Karpas-422 (cell line): ENCODE results near the gene SLC23A3. TPM values are rescaled to one million over a fixed set of nuclear protein-coding genes. Genes with fewer than 3 reads are reported as not detected.
A peak's percentile ranks its signal among the peaks of the same experiment; 100 is the strongest.

Experiments
- DNase-seq: peaks from one replicate; pipeline ENCODE4 v3.0.0-alpha.2; 2015
- H2AFZ ChIP-seq: fragments of 200-600 bp; sonication (generic); 2 replicates; pipeline ENCODE4 v1.6.1; 2014; ENCODE audit warnings: antibody characterized with exemption, low read length, mixed read lengths
- H3K27ac ChIP-seq: fragments of 200-600 bp; sonication (generic); 2 replicates; pipeline ENCODE4 v1.5.1; 2014; ENCODE audit warnings: mild to moderate bottlenecking, low read length, moderate library complexity
- H3K27me3 ChIP-seq: fragments of 200-600 bp; sonication (generic); 2 replicates; pipeline ENCODE4 v1.6.1; 2014; ENCODE audit warnings: low read length, mixed read lengths
- H3K36me3 ChIP-seq: fragments of 200-600 bp; sonication (generic); 2 replicates; pipeline ENCODE4 v1.6.1; 2014; ENCODE audit warnings: low read length, mixed read lengths; ENCODE audit not compliant: insufficient read depth
- H3K4me1 ChIP-seq: fragments of 200-600 bp; sonication (generic); 2 replicates; pipeline ENCODE4 v1.6.1; 2014; ENCODE audit warnings: mild to moderate bottlenecking, low read length, mixed read lengths
- H3K4me2 ChIP-seq: fragments of 200-600 bp; sonication (generic); 2 replicates; pipeline ENCODE4 v1.6.1; 2014; ENCODE audit warnings: low read length, low read depth, mild to moderate bottlenecking; ENCODE audit not compliant: poor library complexity, severe bottlenecking
- H3K4me3 ChIP-seq: fragments of 200-600 bp; sonication (generic); 2 replicates; pipeline ENCODE4 v1.5.1; 2014; ENCODE audit warnings: mild to moderate bottlenecking, antibody characterized with exemption, low read length, mixed read lengths
- H3K79me2 ChIP-seq: fragments of 200-600 bp; sonication (generic); 2 replicates; pipeline ENCODE4 v1.6.1; 2014; ENCODE audit warnings: mild to moderate bottlenecking, low read length, mixed read lengths
- H3K9ac ChIP-seq: fragments of 200-600 bp; sonication (generic); 2 replicates; pipeline ENCODE4 v1.6.0; 2014; ENCODE audit warnings: low read length
- H3K9me2 ChIP-seq: fragments of 200-600 bp; sonication (generic), shearing (Covaris generic); replicated peaks from 2 replicates; pipeline ENCODE4 v1.6.0; 2014; ENCODE audit warnings: mild to moderate bottlenecking, low read length, moderate library complexity; ENCODE audit not compliant: insufficient read depth
- H3K9me3 ChIP-seq: fragments of 300-700, 200-600 bp; sonication (generic); 2 replicates; pipeline ENCODE4 v1.6.1; 2014; ENCODE audit warnings: low read length, mixed read lengths
- H4K20me1 ChIP-seq: fragments of 200-600 bp; sonication (generic); 2 replicates; pipeline ENCODE4 v1.6.1; 2014; ENCODE audit warnings: mild to moderate bottlenecking, antibody characterized with exemption, low read length, low read depth; ENCODE audit not compliant: insufficient read depth
- total RNA-seq: library from RNA; depleted of rRNA; stranded (reverse); fragments of >200 nt; shearing (Covaris generic); gene quantifications from 2 replicates; pipeline ENCODE4 v1.2.3, GENCODE V29; 2014; ENCODE audit warnings: low replicate concordance

SLC23A3 gene
- total RNA-seq, 1 experiment from 2014 or later, result 3.5 TPM

DNA sequence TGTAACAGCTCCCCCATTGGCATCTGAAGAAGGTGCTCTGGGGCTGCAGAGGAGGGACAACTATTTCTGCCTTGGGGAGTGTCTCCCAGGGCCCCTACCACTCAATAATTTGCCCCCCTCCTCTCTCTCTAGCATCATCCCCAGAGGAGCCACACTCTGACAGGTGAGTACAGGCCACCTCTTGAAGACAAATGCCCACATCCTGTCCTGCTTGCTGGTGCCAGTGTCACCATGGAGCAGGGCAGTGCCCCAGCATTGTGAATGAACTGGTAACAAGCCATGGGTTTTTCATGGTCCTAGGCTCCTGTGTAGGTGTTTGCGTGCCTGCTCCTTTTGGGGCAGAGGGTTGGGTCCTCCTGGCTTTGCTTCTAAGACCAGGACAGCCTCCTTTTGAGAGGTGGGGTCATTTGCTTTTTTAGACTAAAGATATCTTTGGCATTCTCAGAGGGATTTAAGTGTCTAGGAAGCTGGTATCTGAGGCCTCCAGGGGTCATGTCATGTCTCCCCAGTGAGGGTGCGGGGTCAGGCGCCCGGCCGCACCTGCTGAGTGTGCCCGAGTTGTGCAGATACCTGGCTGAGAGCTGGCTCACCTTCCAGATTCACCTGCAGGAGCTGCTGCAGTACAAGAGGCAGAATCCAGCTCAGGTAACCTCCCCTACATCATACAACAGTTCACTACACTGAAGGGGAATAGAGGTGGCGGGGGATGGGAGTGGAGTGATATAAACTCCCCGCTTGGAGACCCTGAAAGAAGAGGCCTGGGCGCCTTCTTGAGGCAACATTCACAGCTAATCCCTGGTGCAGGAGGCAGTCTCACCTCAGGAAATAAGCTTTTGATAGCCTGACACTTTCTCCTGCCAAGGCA is 10.0 kb upstream of the SLC23A3 start:
- Histone ChIP-seq H3K36me3 (peaks cover 31% of the 10 kb centered on the region), H3K4me1 (peaks cover 22% of the 10 kb centered on the region), H3K9ac (peak overlapping the region; percentile 94; the same call in 1 of the 2 replicates), H4K20me1 (no peaks in the 10 kb centered on the region; the same call in 1 of the 2 replicates), H3K27me3 (no peaks in the 10 kb centered on the region), H3K9me2 (no peaks in the 10 kb centered on the region), H3K4me2 (peak overlapping the region; percentile 92), H3K9me3 (no peaks in the 10 kb centered on the region), H3K79me2 (peaks cover 32% of the 10 kb centered on the region), H3K27ac (no peak overlapping the region), H2AFZ (no peak overlapping the region), H3K4me3 (peak overlapping the region; percentile 81; the same call in 1 of the 2 replicates)
- no peak for DNase-seq

DNA sequence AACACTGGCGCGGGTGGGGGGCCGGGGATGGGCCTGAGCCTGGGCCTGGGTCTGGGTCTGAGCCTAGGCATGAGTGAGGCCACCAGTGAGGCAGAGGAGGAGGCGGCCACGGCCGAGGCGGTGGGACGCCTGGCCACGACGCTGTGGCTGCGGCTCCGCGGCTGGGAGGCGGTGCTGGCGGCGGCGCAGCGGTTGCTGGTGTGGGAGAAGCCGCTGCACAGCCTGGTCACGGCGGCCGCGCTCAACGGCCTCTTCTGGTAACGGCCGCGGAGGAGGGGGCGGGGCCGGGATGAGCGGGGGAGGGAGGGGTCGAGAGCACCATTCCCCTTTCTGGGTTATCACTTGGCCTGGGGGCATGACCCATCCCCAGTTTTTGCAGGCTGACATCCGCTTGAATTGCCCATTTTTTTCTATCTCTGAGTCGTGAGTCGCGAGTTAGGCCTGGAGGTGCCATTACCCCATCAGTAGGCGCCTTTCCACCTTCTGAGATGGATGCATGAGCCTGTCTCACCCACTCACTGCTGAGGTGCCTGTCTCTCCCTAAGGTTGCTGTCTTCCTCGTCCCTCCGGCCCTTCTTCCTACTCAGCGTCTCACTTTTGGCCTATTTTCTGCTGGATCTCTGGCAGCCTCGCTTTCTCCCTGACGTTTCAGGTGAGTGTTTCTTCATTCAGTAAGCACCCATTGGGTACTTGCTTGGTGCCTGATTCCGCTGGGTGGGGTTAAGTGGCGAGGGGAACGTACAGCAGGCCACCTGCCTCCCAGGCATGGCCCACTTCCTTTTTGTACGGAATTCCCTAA is 8.7 kb upstream of the SLC23A3 start:
- peak; percentile 68 for DNase-seq
- Histone ChIP-seq H3K79me2 (peaks cover 39% of the 10 kb centered on the region), H3K4me3 (peak overlapping the region; percentile 81), H3K27ac (peak overlapping the region; percentile 52), H3K36me3 (peaks cover 32% of the 10 kb centered on the region), H3K4me2 (peak overlapping the region; percentile 92), H4K20me1 (no peaks in the 10 kb centered on the region), H3K27me3 (no peaks in the 10 kb centered on the region), H3K9me3 (no peaks in the 10 kb centered on the region), H2AFZ (peak overlapping the region; percentile 76; the same call in 1 of the 2 replicates), H3K9ac (peak overlapping the region; percentile 94), H3K9me2 (no peaks in the 10 kb centered on the region), H3K4me1 (peaks cover 22% of the 10 kb centered on the region)

DNA sequence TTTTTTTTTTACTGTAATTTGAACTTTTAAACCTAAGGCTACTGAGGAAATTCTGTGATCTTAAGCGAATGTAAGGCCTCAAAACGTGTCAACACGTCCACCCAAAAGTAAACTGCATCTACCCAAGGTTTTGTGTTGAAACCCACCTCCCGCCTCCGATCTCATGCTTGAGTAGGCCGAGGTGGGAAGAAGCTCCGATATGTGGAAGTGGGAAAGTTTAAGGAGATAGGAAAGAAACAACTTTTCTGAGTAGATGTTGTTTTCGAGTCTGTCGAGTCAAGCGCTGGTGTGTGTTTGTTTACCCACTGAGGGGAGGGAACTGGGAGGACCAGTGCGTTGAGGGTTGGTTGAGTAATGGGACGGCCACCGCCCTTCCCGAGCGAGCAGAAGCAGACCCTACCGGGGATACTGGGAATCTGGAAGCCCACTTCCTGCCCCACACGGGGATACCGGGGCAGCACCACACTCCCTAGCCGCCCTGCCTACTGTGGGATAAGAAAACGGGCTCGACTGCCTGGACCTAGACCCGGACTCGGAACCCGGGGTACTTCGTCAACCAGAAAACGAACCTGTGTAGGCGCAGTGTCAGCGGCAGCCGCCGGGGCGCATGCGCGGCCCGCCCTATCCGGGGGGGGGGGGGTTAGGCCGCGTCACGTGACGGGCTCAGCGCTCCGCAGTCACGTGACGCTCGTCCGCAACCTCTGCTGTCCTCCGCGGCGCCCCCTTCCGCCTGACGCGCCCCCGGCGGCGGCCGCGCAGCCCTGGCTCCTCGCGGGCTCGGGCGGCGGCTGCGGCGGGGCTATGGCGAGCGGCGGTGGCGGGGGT is 7.9 kb upstream of the SLC23A3 start, which contains the start of gene RETREG2:
Gene RETREG2 (plus strand): TSS at position 724 of the 825 bp plus-strand sequence. CDS start 78 bp downstream, at position 802.
- Histone ChIP-seq H3K36me3 (peaks cover 26% of the 10 kb centered on the region), H3K27me3 (no peaks in the 10 kb centered on the region), H3K9me2 (no peaks in the 10 kb centered on the region), H3K9me3 (no peaks in the 10 kb centered on the region), H3K79me2 (peaks cover 39% of the 10 kb centered on the region), H3K9ac (peak within 1 kb of the TSS; percentile 98), H3K27ac (peak within 1 kb of the TSS; percentile 88), H4K20me1 (no peaks in the 10 kb centered on the region), H3K4me2 (peak within 1 kb of the TSS; percentile 92), H2AFZ (peak within 1 kb of the TSS; percentile 76; the same call in 1 of the 2 replicates), H3K4me1 (peaks cover 22% of the 10 kb centered on the region), H3K4me3 (peak within 1 kb of the TSS; percentile 81)
- peak; percentile 95 for DNase-seq

DNA sequence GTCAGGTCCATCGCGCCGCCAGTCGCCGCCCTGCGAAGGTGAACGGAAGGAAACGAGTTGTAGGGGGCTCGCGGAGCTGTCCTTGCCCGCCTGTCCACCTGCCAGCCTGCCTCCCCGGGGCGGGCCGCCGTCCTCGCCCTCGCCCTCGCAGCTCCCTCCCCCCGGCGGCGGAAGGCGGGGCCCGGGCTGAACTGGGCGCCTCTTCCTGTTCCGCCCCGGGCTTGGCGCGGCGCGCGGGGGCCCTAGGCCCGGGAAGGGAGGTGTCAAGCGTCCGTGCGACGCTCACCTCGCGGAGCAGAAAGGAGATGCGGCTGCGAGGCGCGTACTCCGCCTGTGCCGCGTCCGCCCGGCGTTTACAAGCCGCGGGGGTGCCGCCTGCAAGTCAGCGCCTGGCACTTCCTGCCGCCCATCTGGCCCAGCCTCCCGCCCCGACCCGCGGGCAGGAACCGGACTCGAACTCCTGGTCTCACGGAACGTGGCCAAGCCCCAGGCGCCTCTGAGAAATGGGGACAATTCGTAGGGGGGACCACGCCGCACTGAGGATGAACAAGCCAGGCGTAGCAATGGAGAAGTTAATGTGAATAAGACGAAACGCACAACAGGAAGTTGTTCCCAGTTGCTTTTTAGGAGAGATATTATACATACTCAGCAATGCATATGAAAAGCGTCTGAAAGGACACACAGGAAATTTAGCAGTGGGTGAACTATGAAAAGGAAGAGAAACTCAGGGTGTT is 7.2 kb upstream of the SLC23A3 start, which contains the start of gene CNPPD1:
Gene CNPPD1 (minus strand): TSS at position 108 of the 734 bp plus-strand sequence. CDS start 97 bp downstream, at position 11.
- Histone ChIP-seq H3K4me3 (peak within 1 kb of the TSS; percentile 81), H3K27me3 (no peaks in the 10 kb centered on the region), H3K4me2 (peak within 1 kb of the TSS; percentile 92), H3K9me3 (no peaks in the 10 kb centered on the region), H3K4me1 (peaks cover 22% of the 10 kb centered on the region), H3K9me2 (no peaks in the 10 kb centered on the region), H4K20me1 (no peaks in the 10 kb centered on the region), H3K36me3 (peaks cover 25% of the 10 kb centered on the region; the same call in 1 of the 2 replicates), H3K79me2 (peaks cover 39% of the 10 kb centered on the region), H2AFZ (peak within 1 kb of the TSS; percentile 54; the same call in 1 of the 2 replicates), H3K27ac (peak within 1 kb of the TSS; percentile 88), H3K9ac (peak within 1 kb of the TSS; percentile 98)
- DNase-seq, result peak; percentile 94

DNA sequence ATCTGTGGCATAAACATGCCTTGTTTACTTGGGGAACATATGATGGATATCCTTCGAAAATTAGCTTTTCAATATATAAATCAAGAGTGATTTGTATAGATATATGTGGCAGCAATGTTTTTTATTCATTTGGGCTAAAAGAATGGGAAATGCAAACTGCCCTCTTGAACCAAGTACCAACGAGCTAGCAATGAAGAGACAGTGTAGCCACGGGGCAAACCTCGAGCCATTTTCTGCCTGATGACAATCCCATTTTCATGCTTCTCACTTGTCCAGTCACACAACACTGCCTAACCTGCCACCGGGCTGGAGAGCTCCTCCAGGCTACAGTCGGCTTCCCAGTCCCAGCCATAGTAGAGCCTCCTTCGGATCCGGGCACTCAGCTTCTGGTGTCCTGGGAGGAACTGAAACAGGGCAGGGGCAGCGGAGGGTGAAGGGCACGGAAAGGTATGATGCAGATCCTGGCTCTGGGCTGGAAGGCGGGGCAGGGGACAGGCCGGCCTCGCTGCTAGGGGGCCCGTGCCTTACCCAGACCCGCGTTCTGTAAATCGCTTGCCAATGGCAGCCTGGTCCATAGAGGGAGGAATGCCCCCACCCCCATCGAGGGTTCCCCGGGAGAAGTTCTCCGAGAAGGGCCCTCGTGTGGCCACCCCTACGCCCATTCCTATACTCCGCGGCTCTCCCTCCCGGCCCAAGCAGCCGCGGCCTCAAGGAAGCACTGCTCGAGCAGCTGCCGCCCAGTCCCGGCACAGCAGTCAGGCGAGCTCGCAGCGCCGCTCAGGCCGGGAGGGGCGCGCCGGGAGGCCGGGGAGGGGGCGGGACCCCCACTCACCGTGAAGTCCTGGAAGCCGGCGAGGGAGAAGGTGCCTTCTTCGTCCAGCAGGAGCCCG is 6.3 kb upstream of the SLC23A3 start:
- peaks cover 17% of the 10 kb centered on the region; the same call in 1 of the 2 replicates for H3K36me3 ChIP-seq
- peak overlapping the region; percentile 88 for H3K27ac ChIP-seq
- H3K27me3 ChIP-seq, result no peaks in the 10 kb centered on the region
- peak; percentile 84 for DNase-seq
- peak overlapping the region; percentile 54; the same call in 1 of the 2 replicates for H2AFZ ChIP-seq
- peak overlapping the region; percentile 81 for H3K4me3 ChIP-seq
- H3K79me2 ChIP-seq, result peaks cover 39% of the 10 kb centered on the region
- peaks cover 22% of the 10 kb centered on the region for H3K4me1 ChIP-seq
- peak overlapping the region; percentile 92 for H3K4me2 ChIP-seq
- peak overlapping the region; percentile 98 for H3K9ac ChIP-seq
- no peaks in the 10 kb centered on the region for H4K20me1 ChIP-seq
- no peaks in the 10 kb centered on the region for H3K9me2 ChIP-seq
- H3K9me3 ChIP-seq, result no peaks in the 10 kb centered on the region

DNA sequence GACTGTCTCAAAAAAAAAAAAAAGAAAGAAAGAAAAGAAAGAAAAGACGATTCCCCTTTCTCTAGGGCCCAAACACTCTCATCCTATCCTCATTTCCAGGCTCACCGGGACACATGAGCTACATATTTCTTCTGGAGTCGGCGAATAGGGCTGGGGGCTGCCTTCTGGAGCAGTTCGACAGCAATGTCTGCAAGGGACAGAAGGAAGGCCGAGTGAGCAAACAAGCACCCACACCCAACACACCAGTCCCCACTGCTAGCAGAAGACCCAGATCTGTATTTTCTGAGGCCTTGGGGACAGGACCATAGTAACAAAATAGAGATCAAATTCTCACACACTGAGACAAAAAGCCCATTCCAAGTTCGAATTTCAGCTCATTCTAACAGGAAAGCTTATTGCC is 5.7 kb upstream of the SLC23A3 start:
- DNase-seq, result no peak
- Histone ChIP-seq H3K4me2 (peak overlapping the region; percentile 92), H3K9me3 (no peaks in the 10 kb centered on the region), H3K79me2 (peaks cover 39% of the 10 kb centered on the region), H3K27ac (peak overlapping the region; percentile 88), H2AFZ (no peak overlapping the region), H4K20me1 (no peaks in the 10 kb centered on the region), H3K4me3 (peak overlapping the region; percentile 81), H3K9me2 (no peaks in the 10 kb centered on the region), H3K27me3 (no peaks in the 10 kb centered on the region), H3K36me3 (peaks cover 13% of the 10 kb centered on the region; the same call in 1 of the 2 replicates), H3K4me1 (peaks cover 22% of the 10 kb centered on the region), H3K9ac (peak overlapping the region; percentile 98)
